ENCODE data around the gene RAD18. TPM values are rescaled to one million over a fixed set of nuclear protein-coding genes. Genes with fewer than 3 reads are reported as not detected.

The RAD18 gene
- total RNA-seq, 4 donors from 2014 or later: 5.3 to 17.6 (median 11.6) TPM

- TF ChIP-seq POLR2A (IDR thresholded peaks at IDR 0.05) (no peak), CTCF (IDR thresholded peaks at IDR 0.05) (no peak)
- intact Hi-C loops (cut with DNase I; ENCODE audit: low total_unique reads): no loop called here
- H3K4me1 ChIP-seq: no peaks in the 10 kb centered on the region
Measured at GRCh38 chr3:8987226-8987625, 24.0 kb upstream of the RAD18 start.

GRCh38 chr3:8986741-8987140 is 23.5 kb upstream of the RAD18 start:
- DNase-seq: no peak
- no peak for TF ChIP-seq POLR2A (IDR thresholded peaks at IDR 0.05)
- TF ChIP-seq CTCF (IDR thresholded peaks at IDR 0.05): no peak
- H3K9me3 ChIP-seq: no peaks in the 10 kb centered on the region
- H3K4me1 ChIP-seq: no peaks in the 10 kb centered on the region
- intact Hi-C loops (cut with DNase I; ENCODE audit: low total_unique reads): no loop called here
- H3K27me3 ChIP-seq: no peaks in the 10 kb centered on the region
- no peaks in the 10 kb centered on the region for H3K36me3 ChIP-seq
- H3K4me3 ChIP-seq: no peak overlapping the region
- no peak overlapping the region for H3K27ac ChIP-seq

More at GRCh38 chr3:8987226-8987625, 24.0 kb upstream of the RAD18 start:
- H3K36me3 ChIP-seq: no peaks in the 10 kb centered on the region
- no peaks in the 10 kb centered on the region for H3K9me3 ChIP-seq
- no peak overlapping the region for H3K4me3 ChIP-seq
- no peak for DNase-seq
- H3K27ac ChIP-seq: no peak overlapping the region
- no peaks in the 10 kb centered on the region for H3K27me3 ChIP-seq

GRCh38 chr3:8985876-8986275 is 22.6 kb upstream of the RAD18 start:
- H3K27ac ChIP-seq: no peak overlapping the region
- intact Hi-C loops (cut with DNase I; ENCODE audit: low total_unique reads): no loop called here
- no peaks in the 10 kb centered on the region for H3K9me3 ChIP-seq
- H3K36me3 ChIP-seq: no peaks in the 10 kb centered on the region
- no peak overlapping the region for H3K4me3 ChIP-seq
- no peaks in the 10 kb centered on the region for H3K27me3 ChIP-seq
- TF ChIP-seq CTCF (IDR thresholded peaks at IDR 0.05): no peak
- TF ChIP-seq POLR2A (IDR thresholded peaks at IDR 0.05): no peak
- H3K4me1 ChIP-seq: no peaks in the 10 kb centered on the region
- DNase-seq: no peak

- no peak overlapping the region for H3K27ac ChIP-seq
- H3K4me3 ChIP-seq: no peak overlapping the region
- TF ChIP-seq POLR2A (IDR thresholded peaks at IDR 0.05) (no peak), CTCF (IDR thresholded peaks at IDR 0.05) (no peak)
- H3K4me1 ChIP-seq: no peaks in the 10 kb centered on the region
- H3K27me3 ChIP-seq: no peaks in the 10 kb centered on the region
- intact Hi-C loops (cut with DNase I; ENCODE audit: low total_unique reads): no loop called here
- H3K36me3 ChIP-seq: no peaks in the 10 kb centered on the region
- H3K9me3 ChIP-seq: no peaks in the 10 kb centered on the region
- DNase-seq: no peak
Measured at GRCh38 chr3:8985411-8985831, 22.1 kb upstream of the RAD18 start.

GRCh38 chr3:8984526-8984925 is 21.3 kb upstream of the RAD18 start:
- TF ChIP-seq CTCF (IDR thresholded peaks at IDR 0.05): no peak
- Histone ChIP-seq H3K27ac (no peak overlapping the region), H3K4me3 (no peak overlapping the region), H3K9me3 (no peaks in the 10 kb centered on the region), H3K4me1 (no peaks in the 10 kb centered on the region), H3K36me3 (no peaks in the 10 kb centered on the region), H3K27me3 (no peaks in the 10 kb centered on the region)
- no peak for DNase-seq
- intact Hi-C loops (cut with DNase I; ENCODE audit: low total_unique reads): no loop called here
